HepG2 (cell line): ENCODE measurements around the gene PSMC2. TPM values are rescaled to one million over a fixed set of nuclear protein-coding genes. Genes with fewer than 3 reads are reported as not detected.

ENCODE experiments used
- ATAC-seq: fragments of 200-7000 bp; cut with Tn5 transposase; 3 replicates; pipeline ENCODE4 v1.9.1; 2020; ENCODE audit warnings: mild to moderate bottlenecking, moderate library complexity
- BruUV-seq: library from RNA; stranded (reverse); fragments of 400-500 nt; replicated peaks from 2 replicates; lab custom pipeline; 2021; lab: Mats Ljungman, UMichigan
- CTCF ChIA-PET: fragments of 300-600 bp; formaldehyde crosslinking; extraction: SDS; loops from one replicate; lab custom pipeline; 2021; ENCODE audit warnings: low total read pairs, inconsistent platforms, low intra/inter-chr PET ratio; lab: Yijun Ruan, JAX
- POLR2A ChIA-PET: fragments of 350-600 bp; sonication (Branson Sonifier 250); formaldehyde crosslinking; loops from one replicate; lab custom pipeline; 2020; ENCODE audit warnings: antibody characterized with exemption, inconsistent platforms; lab: Yijun Ruan, JAX
- DNase-seq: peaks from one replicate; pipeline ENCODE4 v3.0.0-alpha.2; 2015; ENCODE audit warnings: low spot score
- FAIRE-seq: peaks from 3 replicates; lab custom pipeline; 2011; peaks lifted over from hg19 to GRCh38; lab: Jason Lieb, UNC
- H2AFZ ChIP-seq: one replicate; pipeline ENCODE4 v1.6.1; 2011; ENCODE audit warnings: low read length, inconsistent platforms
- H3K27ac ChIP-seq: fragments of 300-600 bp; 3 replicates; pipeline ENCODE4 v1.8.0; 2011; ENCODE audit warnings: mixed run types, mild to moderate bottlenecking, mixed read lengths, low read length, inconsistent platforms; ENCODE audit not compliant: insufficient read depth; ENCODE audit errors: extremely low read length
- H3K27me3 ChIP-seq, 2 experiments: fragments of 200-600 bp in 1 of 2; 2 replicates in 1 of 2; 3 replicates in 1 of 2; pipeline versions ENCODE4 v1.6.0 to v1.8.0; 2011; ENCODE audit warnings: low read length in 2 of 2, mild to moderate bottlenecking in 2 of 2, moderate library complexity in 2 of 2, inconsistent platforms in 1 of 2; ENCODE audit not compliant: insufficient read depth in 2 of 2, control insufficient read depth in 1 of 2
- H3K36me3 ChIP-seq, 2 experiments: fragments of 200-600 bp in 1 of 2; replicated peaks in 1 of 2; 2 replicates in 1 of 2; 3 replicates in 1 of 2; pipeline versions ENCODE4 v1.5.1 to v1.8.0; 2011; ENCODE audit warnings: low read length in 2 of 2, inconsistent platforms in 1 of 2; ENCODE audit not compliant: insufficient read depth in 2 of 2, control insufficient read depth in 1 of 2
- H3K4me1 ChIP-seq: 2 replicates; pipeline ENCODE4 v1.5.1; 2012; ENCODE audit warnings: low read length, inconsistent platforms; ENCODE audit not compliant: insufficient read depth
- H3K4me2 ChIP-seq: 2 replicates; pipeline ENCODE4 v1.6.0; 2011; ENCODE audit warnings: low read depth, low read length, inconsistent platforms
- H3K4me3 ChIP-seq, 3 experiments: fragments of 200-600 bp in 1 of 3; sonication (generic), shearing (Covaris generic) in 1 of 3; replicated peaks in 1 of 3; 2 replicates each; pipeline ENCODE4 v1.5.1; 2011 to 2016; ENCODE audit warnings: low read length in 3 of 3, inconsistent platforms in 2 of 3, low read depth in 2 of 3, mild to moderate bottlenecking in 2 of 3, control low read depth in 1 of 3, mixed read lengths in 1 of 3; ENCODE audit not compliant: insufficient read depth in 1 of 3
- H3K79me2 ChIP-seq: one replicate; pipeline ENCODE4 v1.6.1; 2011; ENCODE audit warnings: low read length, inconsistent platforms; ENCODE audit not compliant: insufficient read depth
- H3K9ac ChIP-seq: 2 replicates; pipeline ENCODE4 v1.6.0; 2011; ENCODE audit warnings: mild to moderate bottlenecking, low read depth, low read length, inconsistent platforms; ENCODE audit not compliant: insufficient read depth
- H3K9me3 ChIP-seq: 2 replicates; pipeline ENCODE4 v1.5.1; 2012; ENCODE audit warnings: mild to moderate bottlenecking, low read length
- H4K20me1 ChIP-seq: 2 replicates; pipeline ENCODE4 v1.6.0; 2011; ENCODE audit warnings: inconsistent platforms, mild to moderate bottlenecking, low read length, moderate library complexity; ENCODE audit not compliant: insufficient read depth
- ASH2L ChIP-seq: fragments of 300-600, 200-600 bp; sonication (generic); IDR thresholded peaks from 2 replicates; pipeline ENCODE4 v1.7.0; 2017; ENCODE audit warnings: low read depth, mild to moderate bottlenecking, moderate library complexity, mixed read lengths, low read length; ENCODE audit not compliant: insufficient read length
- KDM6A ChIP-seq: IDR thresholded peaks from 2 replicates; pipeline ENCODE4 v1.6.1; 2016; ENCODE audit warnings: low read depth
- RERE ChIP-seq: IDR thresholded peaks from 2 replicates; pipeline ENCODE4 v1.6.1; 2016; ENCODE audit warnings: low read depth, missing genetic modification reagents, missing compliant biosample characterization
- WGBS: methylation state at CpG from one replicate; pipeline ENCODE4 v1.1.6; 2017; ENCODE audit warnings: low lambda C conversion rate; 5-methylcytosine and 5-hydroxymethylcytosine counted together
- in situ Hi-C: cut with HindIII; loops from 2 replicates; pipeline ENCODE4 v1.10.0; 2017; ENCODE audit warnings: low pct_unique_long_range_greater_than_20kb; ENCODE audit not compliant: extremely low pct_ligation_motif_present
- intact Hi-C: fragments of 100-400 bp; cut with micrococcal nuclease; formaldehyde crosslinking; loops from one replicate; pipeline ENCODE4 v1.10.0; 2022; ENCODE audit not compliant: unreplicated experiment
- polyA plus RNA-seq, 8 experiments: library from polyadenylated mRNA; depleted of rRNA in 3 of 8; stranded (reverse) in 7 of 8; unstranded in 1 of 8; fragments of >200 nt; fragmentation: Illumina TruSeq in 4 of 8; extraction: Trizol in 4 of 8; gene quantifications; 2 replicates each; pipeline versions ENCODE4 v1.2.1 to v1.2.3, GENCODE V29; 2011 to 2016; ENCODE audit warnings: low read depth in 4 of 8, missing spikeins in 1 of 8, mixed read lengths in 1 of 8; ENCODE audit not compliant: insufficient read depth in 1 of 8
- total RNA-seq, 5 experiments: library from RNA; depleted of rRNA; stranded (reverse); fragments of >200 nt; fragmentation: Illumina TruSeq; extraction: Trizol; gene quantifications; 2 replicates each; pipeline ENCODE4 v1.2.3, GENCODE V29; 2016; ENCODE audit warnings: low read depth in 1 of 5

PSMC2 gene
- total and polyA plus RNA-seq, 2 of the 13 experiments (the other 11 are each of a cell fraction or from before 2014, with no cell fraction given) = 89.9 to 181 TPM

- TF ChIP-seq ASH2L = no peak
- TF ChIP-seq RERE = no peak
- TF ChIP-seq KDM6A (CRISPR knock-in tag) = no peak
- no peaks in the 10 kb centered on the region for H3K4me1 ChIP-seq
- FAIRE-seq (no peak), DNase-seq (no peak), ATAC-seq (no peak)
- H3K36me3 ChIP-seq = no peaks in the 10 kb centered on the region; a peak in 1 of 5 replicates
- H3K27ac ChIP-seq = no peak overlapping the region
- H2AFZ ChIP-seq = no peak overlapping the region
- 51% methylated on average over 6 of the region's 6 CpGs for WGBS
- in situ Hi-C loops = no loop called here
- no peaks in the 10 kb centered on the region for H4K20me1 ChIP-seq
- intact Hi-C loops = no loop called here
- H3K27me3 ChIP-seq = no peaks in the 10 kb centered on the region
- H3K9me3 ChIP-seq = no peaks in the 10 kb centered on the region
- no peak overlapping the region for H3K4me3 ChIP-seq
- ChIA-PET CTCF (no interaction called here), POLR2A (no interaction called here)
- H3K4me2 ChIP-seq = no peak overlapping the region
- no peak overlapping the region for H3K9ac ChIP-seq
- no peaks in the 10 kb centered on the region for H3K79me2 ChIP-seq
- no TSS peak for BruUV-seq
Observed at GRCh38 chr7:103373866-103374643, 26.6 kb downstream of the PSMC2 start.
